Caco-2 (cell line): ENCODE data around the gene SDR42E1. TPM values are rescaled to one million over a fixed set of nuclear protein-coding genes. Genes with fewer than 3 reads are reported as not detected.
A peak's percentile ranks its signal among the peaks of the same experiment; 100 is the strongest.

Experiments used
- BruUV-seq: library from RNA; stranded (reverse); fragments of 400-500 nt; replicated peaks from 2 replicates; lab custom pipeline; 2021; lab: Mats Ljungman, UMichigan
- CTCF ChIA-PET: fragments of 300-600 bp; sonication (Branson Sonifier 250); formaldehyde crosslinking; loops from one replicate; lab custom pipeline; 2022; ENCODE audit warnings: antibody characterized with exemption; lab: Charles Lee
- POLR2A ChIA-PET: fragments of 300-600 bp; sonication (Branson Sonifier 250); formaldehyde crosslinking; loops from one replicate; lab custom pipeline; 2022; ENCODE audit warnings: antibody characterized with exemption; lab: Charles Lee
- DNase-seq, 2 experiments: peaks; one replicate each; pipeline versions ENCODE4 v3.0.0 to v3.0.0-alpha.2; 2020 to 2022
- H3K27me3 ChIP-seq: replicated peaks from 2 replicates; pipeline ENCODE4 v1.6.0; 2011; ENCODE audit warnings: low read length; ENCODE audit not compliant: control insufficient read depth, insufficient read depth
- H3K36me3 ChIP-seq: 2 replicates; pipeline ENCODE4 v1.5.1; 2011; ENCODE audit warnings: low read length; ENCODE audit not compliant: control insufficient read depth, insufficient read depth
- H3K4me1 ChIP-seq: fragments of 250-450 bp; sonication (Bioruptor Pico); 2 replicates; pipeline ENCODE4 v1.5.1; 2020; ENCODE audit warnings: mild to moderate bottlenecking
- H3K4me3 ChIP-seq: 2 replicates; pipeline ENCODE4 v1.5.1; 2011; ENCODE audit warnings: low read depth, mild to moderate bottlenecking, control low read depth, low read length
- H3K9me3 ChIP-seq: fragments of 250-450 bp; sonication (Bioruptor Pico); 2 replicates; pipeline ENCODE4 v1.5.1; 2020; ENCODE audit warnings: mild to moderate bottlenecking, moderate library complexity
- H3K27ac Mint-ChIP-seq: one replicate; pipeline ENCODE4 v1.8.0; 2022; ENCODE audit warnings: mixed read lengths; ENCODE audit not compliant: unreplicated experiment
- H3K27me3 Mint-ChIP-seq: one replicate; pipeline ENCODE4 v1.8.0; 2022; ENCODE audit warnings: mixed read lengths; ENCODE audit not compliant: insufficient read depth, unreplicated experiment
- H3K36me3 Mint-ChIP-seq: one replicate; pipeline ENCODE4 v1.8.0; 2022; ENCODE audit warnings: mild to moderate bottlenecking, mixed read lengths; ENCODE audit not compliant: insufficient read depth, unreplicated experiment
- H3K4me1 Mint-ChIP-seq: one replicate; pipeline ENCODE4 v1.8.0; 2022; ENCODE audit warnings: low read depth, mixed read lengths; ENCODE audit not compliant: unreplicated experiment
- H3K4me3 Mint-ChIP-seq: one replicate; pipeline ENCODE4 v1.8.0; 2022; ENCODE audit warnings: mild to moderate bottlenecking, moderate library complexity, mixed read lengths; ENCODE audit not compliant: unreplicated experiment
- H3K9me3 Mint-ChIP-seq: one replicate; pipeline ENCODE4 v1.8.0; 2022; ENCODE audit warnings: mixed read lengths; ENCODE audit not compliant: unreplicated experiment
- CTCF ChIP-seq, 2 experiments: fragments of 200-600 bp in 1 of 2; IDR thresholded peaks; 1 replicate in 1 of 2; 2 replicates in 1 of 2; pipeline versions ENCODE4 v1.5.1 to v1.8.0; 2011 to 2022; ENCODE audit warnings: antibody characterized with exemption in 1 of 2, control low read depth in 1 of 2, inconsistent platforms in 1 of 2, low read depth in 1 of 2, low read length in 1 of 2, mild to moderate bottlenecking in 1 of 2, moderate library complexity in 1 of 2; ENCODE audit not compliant: insufficient read depth in 1 of 2, severe bottlenecking in 1 of 2, unreplicated experiment in 1 of 2
- intact Hi-C: fragments of 100-400 bp; cut with micrococcal nuclease; formaldehyde crosslinking; loops from one replicate; pipeline ENCODE4 v1.10.0; 2022; ENCODE audit not compliant: unreplicated experiment
- total RNA-seq: library from RNA; stranded (reverse); gene quantifications from 2 replicates; pipeline ENCODE4 v1.2.3, GENCODE V29; 2022

Gene SDR42E1
- total RNA-seq, 1 experiment from 2014 or later: 5.3 TPM

GRCh38 chr16:81940781-81941560 lies 70.3 kb downstream of the SDR42E1 start:
- intact Hi-C loops: loop anchor here (1.0 kb wide), 3 partner anchors 56 to 289 kb away; no protein-coding TSS in a partner anchor

GRCh38 chr16:81939164-81940056 lies 71.9 kb downstream of the SDR42E1 start:
- Histone ChIP-seq H3K4me3 (no peak overlapping the region), H3K4me1 (no peaks in the 10 kb centered on the region), H3K36me3 (no peaks in the 10 kb centered on the region), H3K9me3 (no peaks in the 10 kb centered on the region), H3K27me3 (no peaks in the 10 kb centered on the region)
- H3K27me3 Mint-ChIP-seq: no peaks in the 10 kb centered on the region
- ChIA-PET POLR2A (no interaction called here), CTCF (interaction anchor here (0.9 to 2.6 kb wide), 3 partner anchors 58 to 291 kb away, joined by 3 to 12 read pairs (median 3); no protein-coding TSS in a partner anchor)
- no peak overlapping the region for H3K27ac Mint-ChIP-seq
- intact Hi-C loops: loop anchor here (1.0 kb wide), 1 partner anchor 49 kb away; no protein-coding TSS in a partner anchor
- H3K4me3 Mint-ChIP-seq: no peak overlapping the region
- peaks cover 7% of the 10 kb centered on the region for H3K4me1 Mint-ChIP-seq
- H3K36me3 Mint-ChIP-seq: no peaks in the 10 kb centered on the region
- DNase-seq: peak in 1 of 2 experiments; percentile 37
- BruUV-seq: no TSS peak
- peak in 1 of 2 experiments; percentile 21 for TF ChIP-seq CTCF (IDR thresholded peaks at IDR 0.05; ENCODE audit: insufficient read depth in 1 of 2, low read depth in 1 of 2, low read length in 1 of 2, severe bottlenecking in 1 of 2, unreplicated experiment in 1 of 2)
- no peaks in the 10 kb centered on the region for H3K9me3 Mint-ChIP-seq

More at GRCh38 chr16:81940781-81941560, 70.3 kb downstream of the SDR42E1 start:
- H3K27me3 ChIP-seq: no peaks in the 10 kb centered on the region
- no peaks in the 10 kb centered on the region for H3K9me3 ChIP-seq
- H3K4me3 Mint-ChIP-seq: no peak overlapping the region
- CTCF ChIA-PET: interaction anchor here (0.7 to 2.6 kb wide), 2 partner anchors 56 to 1963 kb away, joined by 3 to 12 read pairs; no protein-coding TSS in a partner anchor
- no peaks in the 10 kb centered on the region for H3K9me3 Mint-ChIP-seq
- peaks cover 7% of the 10 kb centered on the region for H3K4me1 Mint-ChIP-seq
- no peaks in the 10 kb centered on the region for H3K36me3 Mint-ChIP-seq
- no peak overlapping the region for H3K4me3 ChIP-seq
- peak in 1 of 2 experiments; percentile 43 for DNase-seq
- no peaks in the 10 kb centered on the region for H3K27me3 Mint-ChIP-seq
- no peak overlapping the region for H3K27ac Mint-ChIP-seq
- H3K36me3 ChIP-seq: no peaks in the 10 kb centered on the region
- peak; percentile 51 to 55 for TF ChIP-seq CTCF (IDR thresholded peaks at IDR 0.05; ENCODE audit: insufficient read depth in 1 of 2, low read depth in 1 of 2, low read length in 1 of 2, severe bottlenecking in 1 of 2, unreplicated experiment in 1 of 2)
- H3K4me1 ChIP-seq: no peaks in the 10 kb centered on the region
- BruUV-seq: no TSS peak
- POLR2A ChIA-PET: no interaction called here

Other genes starting within 250 kb of the SDR42E1 start
- 10.3 and 14.4 TPM in 2 replicates for gene PLCG2, start 232.2 kb downstream of the SDR42E1 start, total RNA-seq
- gene HSD17B2, start 23.8 kb upstream of the SDR42E1 start, total RNA-seq: 5.1 and 5.2 TPM in 2 replicates
- gene MPHOSPH6, start 158.8 kb upstream of the SDR42E1 start, total RNA-seq: 41.9 and 42.3 TPM in 2 replicates